Liver (tissue), 3 donors: ENCODE measurements around the gene AFP.

ENCODE experiments used
- GABPA ChIP-seq, 2 donors: IDR thresholded peaks in 1 of 2; conservative IDR thresholded peaks in 1 of 2; 2 replicates each; pipeline ENCODE4 v1.6.1; 2016; ENCODE audit warnings: antibody characterized with exemption in 2 of 2, mild to moderate bottlenecking in 1 of 2, moderate library complexity in 1 of 2
- NR2F2 ChIP-seq: IDR thresholded peaks from 2 replicates; pipeline ENCODE4 v1.6.1; 2016; ENCODE audit warnings: antibody characterized with exemption
- TAF1 ChIP-seq: conservative IDR thresholded peaks from 2 replicates; pipeline ENCODE4 v1.6.1; 2016; ENCODE audit warnings: antibody characterized with exemption, mild to moderate bottlenecking
- TF ChIP-seq, protein P1 (sequence below): fragments of 150-350 bp; IDR thresholded peaks from 2 replicates; pipeline ENCODE4 v1.5.1; 2017; ENCODE audit warnings: improper control_type of control experiment, low read depth, low read length; ENCODE audit not compliant: missing input control
- donor health status: healthy.
- donor health status: healthy.

DNA sequence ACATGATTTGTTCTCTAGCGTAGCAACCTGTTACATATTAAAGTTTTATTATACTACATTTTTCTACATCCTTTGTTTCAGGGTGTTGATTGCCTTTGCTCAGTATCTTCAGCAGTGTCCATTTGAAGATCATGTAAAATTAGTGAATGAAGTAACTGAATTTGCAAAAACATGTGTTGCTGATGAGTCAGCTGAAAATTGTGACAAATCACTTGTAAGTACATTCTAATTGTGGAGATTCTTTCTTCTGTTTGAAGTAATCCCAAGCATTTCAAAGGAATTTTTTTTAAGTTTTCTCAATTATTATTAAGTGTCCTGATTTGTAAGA lies 29.5 kb upstream of the AFP start:
- TF ChIP-seq, protein P1, sequence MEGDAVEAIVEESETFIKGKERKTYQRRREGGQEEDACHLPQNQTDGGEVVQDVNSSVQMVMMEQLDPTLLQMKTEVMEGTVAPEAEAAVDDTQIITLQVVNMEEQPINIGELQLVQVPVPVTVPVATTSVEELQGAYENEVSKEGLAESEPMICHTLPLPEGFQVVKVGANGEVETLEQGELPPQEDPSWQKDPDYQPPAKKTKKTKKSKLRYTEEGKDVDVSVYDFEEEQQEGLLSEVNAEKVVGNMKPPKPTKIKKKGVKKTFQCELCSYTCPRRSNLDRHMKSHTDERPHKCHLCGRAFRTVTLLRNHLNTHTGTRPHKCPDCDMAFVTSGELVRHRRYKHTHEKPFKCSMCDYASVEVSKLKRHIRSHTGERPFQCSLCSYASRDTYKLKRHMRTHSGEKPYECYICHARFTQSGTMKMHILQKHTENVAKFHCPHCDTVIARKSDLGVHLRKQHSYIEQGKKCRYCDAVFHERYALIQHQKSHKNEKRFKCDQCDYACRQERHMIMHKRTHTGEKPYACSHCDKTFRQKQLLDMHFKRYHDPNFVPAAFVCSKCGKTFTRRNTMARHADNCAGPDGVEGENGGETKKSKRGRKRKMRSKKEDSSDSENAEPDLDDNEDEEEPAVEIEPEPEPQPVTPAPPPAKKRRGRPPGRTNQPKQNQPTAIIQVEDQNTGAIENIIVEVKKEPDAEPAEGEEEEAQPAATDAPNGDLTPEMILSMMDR = no peak
- no peak for TF ChIP-seq NR2F2
- TF ChIP-seq TAF1 = no peak
- no peak for TF ChIP-seq GABPA (IDR thresholded peaks at IDR 0.05 in 1 of 2, conservative IDR thresholded peaks at IDR 0.05 in 1 of 2)
